GM12874 (cell line): ENCODE data around the gene ADCY2.

Experiments
- TF ChIP-seq, protein P1 (sequence below): IDR thresholded peaks from 2 replicates; pipeline ENCODE4 v1.5.1; 2011; ENCODE audit warnings: low read depth, mild to moderate bottlenecking, control low read depth, low read length, moderate library complexity; ENCODE audit not compliant: insufficient read depth

Gene ADCY2

DNA sequence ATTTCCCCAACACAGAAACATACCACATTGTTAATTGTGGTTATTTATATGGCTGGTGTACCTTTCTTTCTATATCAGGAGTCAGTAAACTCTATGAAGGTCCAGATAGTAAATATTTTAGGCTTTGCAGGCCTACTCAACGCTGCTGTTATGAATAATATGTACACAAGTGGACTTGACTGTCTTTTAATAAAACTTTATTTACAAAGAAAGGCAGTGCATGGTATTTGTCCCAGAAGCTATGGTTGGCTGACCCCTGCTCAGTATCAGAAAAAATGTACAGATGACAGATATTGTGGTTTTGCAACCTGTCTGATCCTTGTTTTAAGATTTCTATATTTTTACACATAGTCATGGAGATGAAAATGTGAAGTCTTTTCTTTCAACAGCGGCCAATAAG is 478.7 kb downstream of the ADCY2 start:
- TF ChIP-seq, protein P1, sequence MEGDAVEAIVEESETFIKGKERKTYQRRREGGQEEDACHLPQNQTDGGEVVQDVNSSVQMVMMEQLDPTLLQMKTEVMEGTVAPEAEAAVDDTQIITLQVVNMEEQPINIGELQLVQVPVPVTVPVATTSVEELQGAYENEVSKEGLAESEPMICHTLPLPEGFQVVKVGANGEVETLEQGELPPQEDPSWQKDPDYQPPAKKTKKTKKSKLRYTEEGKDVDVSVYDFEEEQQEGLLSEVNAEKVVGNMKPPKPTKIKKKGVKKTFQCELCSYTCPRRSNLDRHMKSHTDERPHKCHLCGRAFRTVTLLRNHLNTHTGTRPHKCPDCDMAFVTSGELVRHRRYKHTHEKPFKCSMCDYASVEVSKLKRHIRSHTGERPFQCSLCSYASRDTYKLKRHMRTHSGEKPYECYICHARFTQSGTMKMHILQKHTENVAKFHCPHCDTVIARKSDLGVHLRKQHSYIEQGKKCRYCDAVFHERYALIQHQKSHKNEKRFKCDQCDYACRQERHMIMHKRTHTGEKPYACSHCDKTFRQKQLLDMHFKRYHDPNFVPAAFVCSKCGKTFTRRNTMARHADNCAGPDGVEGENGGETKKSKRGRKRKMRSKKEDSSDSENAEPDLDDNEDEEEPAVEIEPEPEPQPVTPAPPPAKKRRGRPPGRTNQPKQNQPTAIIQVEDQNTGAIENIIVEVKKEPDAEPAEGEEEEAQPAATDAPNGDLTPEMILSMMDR: no peak

DNA sequence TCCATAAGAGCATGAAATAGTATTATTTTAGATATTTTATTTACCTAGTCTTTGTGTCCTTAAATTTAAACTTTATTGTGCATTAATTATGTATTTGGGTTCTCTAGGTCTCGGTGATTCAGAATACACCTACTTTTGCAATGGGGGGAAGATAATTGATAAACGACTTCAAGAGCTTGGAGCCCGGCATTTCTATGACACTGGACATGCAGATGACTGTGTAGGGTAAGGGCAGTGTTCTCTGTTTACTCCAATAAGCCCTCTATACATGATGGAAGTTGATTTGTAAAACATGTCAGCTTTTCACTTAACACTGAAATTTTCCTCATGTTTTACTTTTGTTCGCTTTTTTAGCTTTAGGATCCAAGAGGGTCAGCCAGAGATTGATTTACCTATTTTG is 479.2 kb downstream of the ADCY2 start:
- TF ChIP-seq, protein P1: no peak

DNA sequence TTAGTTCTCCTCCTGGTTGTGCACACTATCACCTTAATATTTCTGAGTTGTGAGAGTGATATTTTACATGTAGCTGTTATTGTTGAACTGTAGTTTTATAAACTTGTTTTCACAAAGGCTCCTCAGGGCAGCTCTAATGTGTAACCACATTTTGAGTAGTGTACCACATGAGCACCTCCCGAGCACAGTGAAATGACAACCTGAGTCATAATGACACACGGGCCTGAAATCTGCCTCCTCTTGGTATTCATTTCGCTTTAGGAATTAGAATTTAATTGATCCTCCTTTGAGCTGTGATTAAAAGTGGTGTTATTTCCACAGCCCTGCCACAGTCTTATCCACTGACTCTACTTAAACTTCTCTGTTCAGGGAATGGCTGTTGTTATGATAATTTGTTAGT is 480.9 kb downstream of the ADCY2 start:
- TF ChIP-seq, protein P1: no peak

DNA sequence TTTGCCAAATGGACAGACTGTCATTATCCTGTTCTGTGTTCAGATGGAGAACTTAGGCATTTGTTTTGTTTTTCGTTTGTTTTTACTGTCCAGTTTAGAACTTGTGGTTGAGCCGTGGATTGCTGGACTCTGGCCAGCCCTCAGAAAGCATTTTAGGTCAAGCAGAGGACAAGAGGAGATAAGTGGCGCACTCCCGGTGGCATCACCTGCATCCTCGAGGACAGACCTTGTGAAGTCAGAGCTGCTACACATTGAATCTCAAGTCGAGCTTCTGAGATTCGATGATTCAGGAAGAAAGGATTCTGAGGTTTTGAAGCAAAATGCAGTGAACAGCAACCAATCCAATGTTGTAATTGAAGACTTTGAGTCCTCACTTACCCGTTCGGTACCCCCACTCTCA is 481.9 kb downstream of the ADCY2 start:
- TF ChIP-seq, protein P1: no peak

DNA sequence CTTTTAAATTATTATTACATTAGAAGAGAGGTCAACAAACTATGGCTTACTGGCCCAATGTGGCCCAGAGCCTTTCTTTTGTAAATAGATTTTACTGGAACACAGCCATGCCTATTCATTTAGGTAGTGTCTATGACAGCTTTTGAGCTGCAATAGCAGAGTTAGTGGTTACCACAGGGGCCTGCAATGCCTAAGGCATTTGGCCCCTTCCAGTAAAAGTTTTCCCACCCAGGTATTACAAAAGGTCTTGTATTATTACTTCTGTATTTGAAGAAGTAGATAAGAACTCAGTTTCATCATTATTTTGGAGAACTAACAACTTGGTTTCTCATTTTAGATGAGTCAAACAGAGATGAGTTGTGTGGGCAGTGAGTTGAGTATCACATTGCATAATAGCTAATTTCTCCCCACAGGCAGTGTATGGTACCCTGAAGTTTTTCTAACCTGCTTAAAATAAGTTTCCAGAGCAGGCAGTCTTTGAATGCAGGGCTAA is 482.5 kb downstream of the ADCY2 start:
- TF ChIP-seq, protein P1: no peak
